ENCODE data around the gene KLHL6.

- TF ChIP-seq, protein P1, sequence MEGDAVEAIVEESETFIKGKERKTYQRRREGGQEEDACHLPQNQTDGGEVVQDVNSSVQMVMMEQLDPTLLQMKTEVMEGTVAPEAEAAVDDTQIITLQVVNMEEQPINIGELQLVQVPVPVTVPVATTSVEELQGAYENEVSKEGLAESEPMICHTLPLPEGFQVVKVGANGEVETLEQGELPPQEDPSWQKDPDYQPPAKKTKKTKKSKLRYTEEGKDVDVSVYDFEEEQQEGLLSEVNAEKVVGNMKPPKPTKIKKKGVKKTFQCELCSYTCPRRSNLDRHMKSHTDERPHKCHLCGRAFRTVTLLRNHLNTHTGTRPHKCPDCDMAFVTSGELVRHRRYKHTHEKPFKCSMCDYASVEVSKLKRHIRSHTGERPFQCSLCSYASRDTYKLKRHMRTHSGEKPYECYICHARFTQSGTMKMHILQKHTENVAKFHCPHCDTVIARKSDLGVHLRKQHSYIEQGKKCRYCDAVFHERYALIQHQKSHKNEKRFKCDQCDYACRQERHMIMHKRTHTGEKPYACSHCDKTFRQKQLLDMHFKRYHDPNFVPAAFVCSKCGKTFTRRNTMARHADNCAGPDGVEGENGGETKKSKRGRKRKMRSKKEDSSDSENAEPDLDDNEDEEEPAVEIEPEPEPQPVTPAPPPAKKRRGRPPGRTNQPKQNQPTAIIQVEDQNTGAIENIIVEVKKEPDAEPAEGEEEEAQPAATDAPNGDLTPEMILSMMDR (IDR thresholded peaks at IDR 0.05) = no peak
- no peak for TF ChIP-seq POLR2A (IDR thresholded peaks at IDR 0.05)
Measured at GRCh38 chr3:183594636-183595035, 39.1 kb upstream of the KLHL6 start.

Measured in stomach (tissue), 4 donors.